Right renal pelvis (tissue), 4 donors: Measurements from ENCODE around the gene IFITM5. TPM values are rescaled to one million over a fixed set of nuclear protein-coding genes. Genes with fewer than 3 reads are reported as not detected.
"Not testable (repeated sequence)": the region's sequence is repeated elsewhere in the genome, so short reads cannot be mapped to it uniquely, and the experiment has no call there.

Experiments
- DNase-seq, 4 donors: peaks; one replicate each; pipeline ENCODE4 v3.0.0-alpha.2; 2013; ENCODE audit warnings: low read depth in 4 of 4, low spot score in 3 of 4, missing footprints in 1 of 4
- polyA plus RNA-seq, 4 donors: library from polyadenylated mRNA; unstranded; fragments of 120-200 nt; gene quantifications; one replicate each; pipeline ENCODE4 v1.2.1, GENCODE V29; 2013; ENCODE audit not compliant: insufficient read length in 4 of 4

IFITM5 gene
- polyA plus RNA-seq, 4 donors: 0.34 to 0.48 TPM; not detected in 2

GRCh38 chr11:296171-297050 lies 2.9 kb downstream of the IFITM5 start:
- no peak for DNase-seq

- DNase-seq: no peak
Observed at GRCh38 chr11:295351-296170, 3.8 kb downstream of the IFITM5 start.

- DNase-seq: no peak
Observed at GRCh38 chr11:294780-295179, 4.5 kb downstream of the IFITM5 start.

GRCh38 chr11:293852-294661 lies 5.3 kb downstream of the IFITM5 start:
- no peak for DNase-seq

- DNase-seq: no peak
Observed at GRCh38 chr11:293271-293851, 6.0 kb downstream of the IFITM5 start.

- DNase-seq: no peak
Observed at GRCh38 chr11:292211-293121, 6.9 kb downstream of the IFITM5 start.

GRCh38 chr11:291281-292210 lies 7.8 kb downstream of the IFITM5 start:
- DNase-seq: no peak

- no peak for DNase-seq
Observed at GRCh38 chr11:290621-291231, 8.6 kb downstream of the IFITM5 start.

GRCh38 chr11:289712-290620 lies 9.4 kb downstream of the IFITM5 start:
- DNase-seq: no peak

- no peak for DNase-seq
Observed at GRCh38 chr11:289398-289711, 10.0 kb downstream of the IFITM5 start.

- no peak for DNase-seq
Observed at GRCh38 chr11:288478-289397, 10.6 kb downstream of the IFITM5 start, which contains the start of gene PGGHG. PGGHG (plus strand) TSS chr11:289126; CDS start chr11:289817, 691 bp downstream.

GRCh38 chr11:287821-288477 lies 11.4 kb downstream of the IFITM5 start:
- no peak for DNase-seq

GRCh38 chr11:286977-287820 lies 12.1 kb downstream of the IFITM5 start:
- DNase-seq: not testable (repeated sequence)

- no peak for DNase-seq
Observed at GRCh38 chr11:285894-286220, 13.5 kb downstream of the IFITM5 start.
